AG04450 (cell line): Measurements from ENCODE around the gene PBX2. TPM values are rescaled to one million over a fixed set of nuclear protein-coding genes. Genes with fewer than 3 reads are reported as not detected.
A peak's percentile ranks its signal among the peaks of the same experiment; 100 is the strongest.

ENCODE experiments used
- CTCF ChIA-PET: fragments of 300-600, 350-600 bp; formaldehyde crosslinking; extraction: SDS; loops from one replicate; lab custom pipeline; 2022; ENCODE audit warnings: antibody characterized with exemption, inconsistent platforms; lab: Charles Lee
- POLR2A ChIA-PET: fragments of 350-600 bp; formaldehyde crosslinking; extraction: SDS; loops from one replicate; lab custom pipeline; 2021; ENCODE audit warnings: antibody characterized with exemption, inconsistent platforms; lab: Yijun Ruan, JAX
- DNase-seq: peaks from one replicate; pipeline ENCODE4 v3.0.0-alpha.2; 2011; ENCODE audit warnings: low read depth, low spot score
- H3K27ac ChIP-seq: one replicate; pipeline ENCODE4 v1.5.1; 2012; ENCODE audit warnings: low read depth, low read length, control low read depth
- H3K27me3 ChIP-seq: one replicate; pipeline ENCODE4 v1.6.0; 2012; ENCODE audit warnings: low read length; ENCODE audit not compliant: control insufficient read depth, insufficient read depth
- H3K4me3 ChIP-seq: 2 replicates; pipeline ENCODE4 v1.5.1; 2011; ENCODE audit warnings: mild to moderate bottlenecking, low read depth, low read length, control low read depth
- H3K9me3 ChIP-seq: 2 replicates; pipeline ENCODE4 v1.5.1; 2012; ENCODE audit warnings: low read length; ENCODE audit not compliant: control insufficient read depth, insufficient read depth
- polyA plus RNA-seq: library from polyadenylated mRNA; depleted of rRNA; stranded (reverse); fragments of >200 nt; gene quantifications from 2 replicates; pipeline ENCODE4 v1.2.3, GENCODE V29; 2011
- TF ChIP-seq, protein P1 (sequence below): IDR thresholded peaks from 2 replicates; pipeline ENCODE4 v1.5.1; 2011; ENCODE audit warnings: low read depth, low read length, control low read depth, inconsistent platforms

The PBX2 gene
- polyA plus RNA-seq, 1 experiment = 56.5 TPM

DNA sequence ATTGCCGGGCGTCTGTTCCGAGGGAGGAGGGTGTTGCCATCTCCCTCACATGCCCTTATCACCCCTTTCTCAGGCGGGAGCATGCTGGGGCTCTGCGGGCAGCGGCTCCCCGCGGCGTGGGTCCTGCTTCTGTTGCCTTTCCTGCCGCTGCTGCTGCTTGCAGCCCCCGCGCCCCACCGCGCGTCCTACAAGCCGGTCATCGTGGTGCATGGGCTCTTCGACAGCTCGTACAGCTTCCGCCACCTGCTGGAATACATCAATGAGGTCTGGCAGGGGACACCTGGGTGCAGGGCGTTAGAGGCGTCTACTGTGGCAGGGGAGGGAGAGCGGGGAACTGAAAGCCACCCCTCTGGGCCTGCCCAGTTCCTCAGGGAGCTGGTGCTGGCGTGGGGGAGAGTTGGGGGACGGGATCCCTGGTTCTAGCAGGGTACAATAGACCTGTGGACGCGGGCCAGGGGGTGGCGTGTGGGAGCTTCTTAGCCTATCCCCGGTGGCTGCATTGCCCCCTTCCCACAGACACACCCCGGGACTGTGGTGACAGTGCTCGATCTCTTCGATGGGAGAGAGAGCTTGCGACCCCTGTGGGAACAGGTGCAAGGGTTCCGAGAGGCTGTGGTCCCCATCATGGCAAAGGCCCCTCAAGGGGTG lies 35.4 kb downstream of the PBX2 start:
- POLR2A ChIA-PET = interaction anchor here (1.1 to 1.2 kb wide), 2 partner anchors 25 to 41 kb away, joined by 4 to 5 read pairs; partner anchors contain the start of gene FKBPL
- Histone ChIP-seq H3K4me3 (peak overlapping the region; percentile 79), H3K9me3 (peaks cover 2% of the 10 kb centered on the region; the same call in 1 of the 2 replicates), H3K27me3 (peaks cover 3% of the 10 kb centered on the region), H3K27ac (peak overlapping the region; percentile 81)
- CTCF ChIA-PET = interaction anchor here (0.8 to 1.1 kb wide), 4 partner anchors 22 to 364 kb away, joined by 3 to 4 read pairs (median 4); no protein-coding TSS in a partner anchor
- TF ChIP-seq, protein P1, sequence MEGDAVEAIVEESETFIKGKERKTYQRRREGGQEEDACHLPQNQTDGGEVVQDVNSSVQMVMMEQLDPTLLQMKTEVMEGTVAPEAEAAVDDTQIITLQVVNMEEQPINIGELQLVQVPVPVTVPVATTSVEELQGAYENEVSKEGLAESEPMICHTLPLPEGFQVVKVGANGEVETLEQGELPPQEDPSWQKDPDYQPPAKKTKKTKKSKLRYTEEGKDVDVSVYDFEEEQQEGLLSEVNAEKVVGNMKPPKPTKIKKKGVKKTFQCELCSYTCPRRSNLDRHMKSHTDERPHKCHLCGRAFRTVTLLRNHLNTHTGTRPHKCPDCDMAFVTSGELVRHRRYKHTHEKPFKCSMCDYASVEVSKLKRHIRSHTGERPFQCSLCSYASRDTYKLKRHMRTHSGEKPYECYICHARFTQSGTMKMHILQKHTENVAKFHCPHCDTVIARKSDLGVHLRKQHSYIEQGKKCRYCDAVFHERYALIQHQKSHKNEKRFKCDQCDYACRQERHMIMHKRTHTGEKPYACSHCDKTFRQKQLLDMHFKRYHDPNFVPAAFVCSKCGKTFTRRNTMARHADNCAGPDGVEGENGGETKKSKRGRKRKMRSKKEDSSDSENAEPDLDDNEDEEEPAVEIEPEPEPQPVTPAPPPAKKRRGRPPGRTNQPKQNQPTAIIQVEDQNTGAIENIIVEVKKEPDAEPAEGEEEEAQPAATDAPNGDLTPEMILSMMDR = peak; percentile 55
- no peak for DNase-seq

- Histone ChIP-seq H3K4me3 (peak within 1 kb of the TSS; percentile 79), H3K27me3 (peaks cover 10% of the 10 kb centered on the region), H3K27ac (peak within 1 kb of the TSS; percentile 81), H3K9me3 (peaks cover 10% of the 10 kb centered on the region)
- ChIA-PET POLR2A (interaction anchor here (1.0 to 1.2 kb wide), 3 partner anchors 24 to 42 kb away, joined by 4 to 5 read pairs (median 4); partner anchors contain the start of genes ATF6B and FKBPL), CTCF (interaction anchor here (1.1 kb wide), 1 partner anchor 40 kb away, joined by 3 read pairs; no protein-coding TSS in a partner anchor)
- TF ChIP-seq, protein P1 = peak; percentile 45
- peak; percentile 76 for DNase-seq
Observed at GRCh38 chr6:32153564-32154513, 36.2 kb downstream of the PBX2 start, which contains the start of gene PPT2. TSS of gene PPT2 (plus strand) at chr6:32154141. CDS start at chr6:32154595, 454 bp downstream.

DNA sequence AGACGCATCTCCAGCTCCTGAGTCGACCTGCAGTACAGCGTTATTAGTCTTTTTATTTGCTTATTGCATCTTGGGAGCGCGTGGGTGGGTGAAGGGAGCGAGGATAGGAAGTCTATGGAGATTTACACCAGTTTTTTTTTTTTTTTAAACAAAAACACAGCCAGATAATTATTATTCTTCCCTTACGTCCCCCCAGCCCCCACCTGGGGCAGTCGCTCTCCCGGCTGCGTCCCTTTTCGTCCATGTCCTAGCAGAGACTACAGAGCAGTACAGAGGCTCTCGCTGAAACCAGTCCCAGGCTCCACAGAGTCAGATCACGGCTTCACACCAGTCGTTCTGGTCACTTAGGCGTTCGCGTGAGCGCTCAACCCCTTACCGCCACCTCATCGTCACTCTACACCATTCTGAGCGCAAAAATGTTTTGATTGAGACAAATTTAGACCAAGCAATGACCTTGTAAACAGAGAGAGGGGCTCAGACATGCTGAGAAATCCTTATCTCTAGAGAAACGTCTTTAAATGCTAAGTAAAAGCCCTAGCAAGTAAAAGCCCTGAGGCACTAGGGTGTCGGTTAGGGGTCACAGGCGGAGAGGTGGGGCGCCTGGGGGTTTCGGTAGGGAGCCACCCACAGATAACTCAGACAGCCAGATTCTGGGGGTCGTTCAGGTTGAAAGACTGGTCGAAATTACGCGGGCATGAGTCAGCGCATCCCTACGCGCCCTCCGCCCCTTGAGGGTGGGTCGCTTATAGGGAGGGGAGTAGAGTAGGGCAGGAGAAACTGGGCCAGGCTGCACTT lies 37.0 kb downstream of the PBX2 start:
- TF ChIP-seq, protein P1 = no peak
- Histone ChIP-seq H3K27me3 (peaks cover 17% of the 10 kb centered on the region), H3K9me3 (peaks cover 13% of the 10 kb centered on the region), H3K27ac (peak overlapping the region; percentile 81), H3K4me3 (peak overlapping the region; percentile 79)
- ChIA-PET CTCF (interaction anchor here (1.0 to 1.5 kb wide), 2 partner anchors 37 to 42 kb away, joined by 4 to 5 read pairs; no protein-coding TSS in a partner anchor), POLR2A (interaction anchor here (0.7 to 1.0 kb wide), 2 partner anchors 25 to 46 kb away, joined by 4 read pairs; partner anchors contain the start of gene ATF6B)
- no peak for DNase-seq

- H3K27ac ChIP-seq = peak within 1 kb of the TSS; percentile 68
- ChIA-PET CTCF (interaction anchor here (0.6 to 1.5 kb wide), 4 partner anchors 26 to 43 kb away, joined by 4 to 7 read pairs (median 5); no protein-coding TSS in a partner anchor), POLR2A (interaction anchor here (0.7 to 1.0 kb wide), 2 partner anchors 24 to 45 kb away, joined by 4 read pairs; partner anchors contain the start of gene ATF6B)
- TF ChIP-seq, protein P1 = no peak
- peaks cover 13% of the 10 kb centered on the region for H3K9me3 ChIP-seq
- DNase-seq = no peak
- peak within 1 kb of the TSS; percentile 79 for H3K4me3 ChIP-seq
- H3K27me3 ChIP-seq = peaks cover 26% of the 10 kb centered on the region
Observed at GRCh38 chr6:32151863-32152768, 37.9 kb downstream of the PBX2 start, which contains the start of gene PRRT1. TSS of gene PRRT1 (minus strand) at chr6:32151939. CDS start at chr6:32151827, 112 bp downstream.
